Ishikawa (cell line): Measurements from ENCODE around the gene MTHFD2.

Experiments used
- CEBPB ChIP-seq: IDR thresholded peaks from 2 replicates; pipeline ENCODE4 v1.6.1; 2012
- CREB1 ChIP-seq: IDR thresholded peaks from 2 replicates; pipeline ENCODE4 v1.6.1; 2012; ENCODE audit warnings: low read depth
- EGR1 ChIP-seq: IDR thresholded peaks from 2 replicates; pipeline ENCODE4 v1.6.1; 2012
- EP300 ChIP-seq: IDR thresholded peaks from 2 replicates; pipeline ENCODE4 v1.6.1; 2012; ENCODE audit warnings: borderline replicate concordance
- FOXM1 ChIP-seq: IDR thresholded peaks from 2 replicates; pipeline ENCODE4 v1.6.1; 2012; ENCODE audit warnings: low read depth, borderline replicate concordance
- NFIC ChIP-seq: IDR thresholded peaks from 2 replicates; pipeline ENCODE4 v1.6.1; 2012
- RAD21 ChIP-seq: IDR thresholded peaks from 2 replicates; pipeline ENCODE4 v1.6.1; 2012; ENCODE audit warnings: low read depth
- TAF1 ChIP-seq: IDR thresholded peaks from 2 replicates; pipeline ENCODE4 v1.6.1; 2012; ENCODE audit warnings: low read depth, mild to moderate bottlenecking
- TCF12 ChIP-seq: IDR thresholded peaks from 2 replicates; pipeline ENCODE4 v1.6.1; 2012; ENCODE audit warnings: low read depth
- TEAD4 ChIP-seq: IDR thresholded peaks from 2 replicates; pipeline ENCODE4 v1.6.1; 2012
- YY1 ChIP-seq: IDR thresholded peaks from 2 replicates; pipeline ENCODE4 v1.6.1; 2012; ENCODE audit warnings: low read depth
- ZBTB7A ChIP-seq: IDR thresholded peaks from 2 replicates; pipeline ENCODE4 v1.6.1; 2012; ENCODE audit warnings: low read depth
- TF ChIP-seq, protein P1 (sequence below): IDR thresholded peaks from 2 replicates; pipeline ENCODE4 v1.6.1; 2012; ENCODE audit warnings: low read depth, mild to moderate bottlenecking
- TF ChIP-seq, protein P2 (sequence below): IDR thresholded peaks from 2 replicates; pipeline ENCODE4 v1.6.1; 2012
- TF ChIP-seq, protein P3 (sequence below): IDR thresholded peaks from 2 replicates; pipeline ENCODE4 v1.6.1; 2012

MTHFD2 gene

DNA sequence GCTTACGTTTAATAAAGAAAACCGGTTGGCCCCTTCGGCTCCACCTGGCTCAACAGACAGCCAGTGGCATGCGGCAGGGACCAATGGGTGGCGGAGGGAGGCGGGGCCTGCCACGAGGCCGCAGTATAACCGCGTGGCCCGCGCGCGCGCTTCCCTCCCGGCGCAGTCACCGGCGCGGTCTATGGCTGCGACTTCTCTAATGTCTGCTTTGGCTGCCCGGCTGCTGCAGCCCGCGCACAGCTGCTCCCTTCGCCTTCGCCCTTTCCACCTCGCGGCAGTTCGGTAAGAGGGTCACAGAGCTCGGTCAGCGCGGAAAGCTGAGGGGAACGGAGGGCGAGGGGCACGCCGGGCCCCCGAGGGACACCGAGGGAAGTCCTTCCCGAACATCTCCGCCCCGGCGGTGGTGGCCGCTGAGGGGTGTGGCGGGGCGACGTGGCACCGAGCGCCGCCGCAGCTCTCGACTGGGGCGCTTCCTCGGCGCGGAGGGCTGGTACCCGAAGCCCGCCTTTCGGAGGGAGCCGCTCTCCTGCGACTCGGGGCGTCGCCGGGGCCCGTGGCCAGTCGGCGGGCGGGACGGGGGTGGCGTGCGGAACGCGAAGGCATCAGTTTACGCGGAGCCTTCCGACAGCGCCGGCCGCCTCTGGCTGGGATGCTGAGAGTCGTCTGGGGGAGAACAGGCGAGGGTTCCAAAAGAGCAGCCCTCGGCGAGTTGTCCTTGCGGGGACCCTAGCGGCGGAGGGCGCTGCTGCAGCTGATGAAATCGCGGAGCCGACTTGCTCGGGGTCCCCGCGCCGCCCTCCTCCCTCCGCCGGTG lies at the start of gene MTHFD2:
Gene MTHFD2, plus strand, starts transcription at position 155 of the 814 bp plus-strand sequence. Its CDS starts 27 bp downstream, at position 182.
- TF ChIP-seq TAF1 (peak; percentile 93), RAD21 (no peak), TCF12 (peak; percentile 41; the same call in 1 of the 2 replicates), CEBPB (peak; percentile 8; the same call in 1 of the 2 replicates), TEAD4 (peak; percentile 58), EGR1 (no peak), YY1 (peak; percentile 84), NFIC (no peak), EP300 (no peak; the same call in 1 of the 2 replicates), FOXM1 (0 out of 2 replicates have a peak, but pooled peaks have one; percentile 54), CREB1 (peak; percentile 61; the same call in 1 of the 2 replicates), ZBTB7A (peak; percentile 83; the same call in 1 of the 2 replicates)
- TF ChIP-seq, protein P1, sequence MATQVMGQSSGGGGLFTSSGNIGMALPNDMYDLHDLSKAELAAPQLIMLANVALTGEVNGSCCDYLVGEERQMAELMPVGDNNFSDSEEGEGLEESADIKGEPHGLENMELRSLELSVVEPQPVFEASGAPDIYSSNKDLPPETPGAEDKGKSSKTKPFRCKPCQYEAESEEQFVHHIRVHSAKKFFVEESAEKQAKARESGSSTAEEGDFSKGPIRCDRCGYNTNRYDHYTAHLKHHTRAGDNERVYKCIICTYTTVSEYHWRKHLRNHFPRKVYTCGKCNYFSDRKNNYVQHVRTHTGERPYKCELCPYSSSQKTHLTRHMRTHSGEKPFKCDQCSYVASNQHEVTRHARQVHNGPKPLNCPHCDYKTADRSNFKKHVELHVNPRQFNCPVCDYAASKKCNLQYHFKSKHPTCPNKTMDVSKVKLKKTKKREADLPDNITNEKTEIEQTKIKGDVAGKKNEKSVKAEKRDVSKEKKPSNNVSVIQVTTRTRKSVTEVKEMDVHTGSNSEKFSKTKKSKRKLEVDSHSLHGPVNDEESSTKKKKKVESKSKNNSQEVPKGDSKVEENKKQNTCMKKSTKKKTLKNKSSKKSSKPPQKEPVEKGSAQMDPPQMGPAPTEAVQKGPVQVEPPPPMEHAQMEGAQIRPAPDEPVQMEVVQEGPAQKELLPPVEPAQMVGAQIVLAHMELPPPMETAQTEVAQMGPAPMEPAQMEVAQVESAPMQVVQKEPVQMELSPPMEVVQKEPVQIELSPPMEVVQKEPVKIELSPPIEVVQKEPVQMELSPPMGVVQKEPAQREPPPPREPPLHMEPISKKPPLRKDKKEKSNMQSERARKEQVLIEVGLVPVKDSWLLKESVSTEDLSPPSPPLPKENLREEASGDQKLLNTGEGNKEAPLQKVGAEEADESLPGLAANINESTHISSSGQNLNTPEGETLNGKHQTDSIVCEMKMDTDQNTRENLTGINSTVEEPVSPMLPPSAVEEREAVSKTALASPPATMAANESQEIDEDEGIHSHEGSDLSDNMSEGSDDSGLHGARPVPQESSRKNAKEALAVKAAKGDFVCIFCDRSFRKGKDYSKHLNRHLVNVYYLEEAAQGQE, result no peak
- TF ChIP-seq, protein P2, sequence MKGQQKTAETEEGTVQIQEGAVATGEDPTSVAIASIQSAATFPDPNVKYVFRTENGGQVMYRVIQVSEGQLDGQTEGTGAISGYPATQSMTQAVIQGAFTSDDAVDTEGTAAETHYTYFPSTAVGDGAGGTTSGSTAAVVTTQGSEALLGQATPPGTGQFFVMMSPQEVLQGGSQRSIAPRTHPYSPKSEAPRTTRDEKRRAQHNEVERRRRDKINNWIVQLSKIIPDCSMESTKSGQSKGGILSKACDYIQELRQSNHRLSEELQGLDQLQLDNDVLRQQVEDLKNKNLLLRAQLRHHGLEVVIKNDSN, result peak; percentile 74
- TF ChIP-seq, protein P3, sequence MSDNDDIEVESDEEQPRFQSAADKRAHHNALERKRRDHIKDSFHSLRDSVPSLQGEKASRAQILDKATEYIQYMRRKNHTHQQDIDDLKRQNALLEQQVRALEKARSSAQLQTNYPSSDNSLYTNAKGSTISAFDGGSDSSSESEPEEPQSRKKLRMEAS, result peak; percentile 100

DNA sequence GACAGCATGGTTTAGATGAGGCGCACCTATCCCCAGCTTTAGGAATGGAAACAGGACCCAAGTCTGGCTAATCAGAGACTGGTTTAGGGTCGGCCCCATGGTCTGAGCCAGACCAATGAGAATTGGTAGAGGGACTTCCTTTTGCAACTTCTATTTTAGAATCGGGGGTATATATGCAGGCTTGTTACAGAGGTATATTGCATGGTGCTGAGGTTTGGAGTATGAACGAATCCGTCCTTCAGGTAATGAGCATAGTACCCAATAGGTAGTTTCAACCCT lies 49.2 kb upstream of the MTHFD2 start:
- no peak for TF ChIP-seq NFIC
- TF ChIP-seq, protein P3, result no peak
- no peak for TF ChIP-seq ZBTB7A
- TF ChIP-seq TEAD4, result no peak
- no peak for TF ChIP-seq FOXM1
- TF ChIP-seq, protein P2, result no peak
- TF ChIP-seq, protein P1, result no peak
- TF ChIP-seq EP300, result no peak
- no peak for TF ChIP-seq CEBPB
- TF ChIP-seq YY1, result no peak
- TF ChIP-seq CREB1, result no peak
- no peak for TF ChIP-seq TCF12
- no peak for TF ChIP-seq TAF1
- no peak for TF ChIP-seq EGR1
- TF ChIP-seq RAD21, result no peak

DNA sequence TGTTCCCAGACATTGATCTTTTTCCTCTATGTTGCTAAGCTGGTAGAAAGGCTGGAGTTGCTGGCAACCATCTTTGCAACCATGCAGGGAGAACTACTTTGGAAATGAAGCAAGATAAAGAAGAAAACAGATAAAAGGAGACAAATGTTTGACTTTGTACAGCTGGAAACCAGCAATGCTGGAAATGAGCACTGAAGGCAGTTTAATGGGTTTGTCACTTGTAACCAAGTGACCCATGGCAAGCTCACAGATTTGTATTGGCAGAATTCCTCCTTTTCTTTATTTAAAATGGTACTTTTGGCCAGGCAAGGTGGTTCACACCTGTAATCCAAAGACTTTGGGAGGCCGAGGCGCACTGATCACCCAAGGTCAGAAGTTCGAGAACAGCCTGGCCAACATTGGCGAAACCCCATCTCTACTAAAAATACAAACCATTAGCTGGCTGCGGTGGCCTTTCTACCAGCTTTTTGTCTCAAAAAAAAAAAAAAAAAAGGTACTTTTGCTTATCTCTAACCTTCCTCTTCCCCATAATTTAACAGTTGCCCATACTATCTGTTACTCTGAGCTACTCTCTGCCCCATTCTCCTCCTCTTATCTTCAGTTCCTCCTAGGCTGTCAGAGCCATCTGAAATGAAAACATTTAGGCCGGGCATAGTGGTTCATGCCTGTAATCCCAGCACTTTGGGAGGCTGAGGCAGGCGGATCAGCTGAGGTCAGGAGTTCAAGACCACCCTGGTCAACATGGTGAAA lies 48.7 kb upstream of the MTHFD2 start:
- TF ChIP-seq, protein P2, result no peak
- no peak for TF ChIP-seq FOXM1
- TF ChIP-seq TAF1, result no peak
- TF ChIP-seq TCF12, result no peak
- TF ChIP-seq EP300, result no peak
- no peak for TF ChIP-seq CREB1
- no peak for TF ChIP-seq YY1
- TF ChIP-seq RAD21, result no peak
- no peak for TF ChIP-seq ZBTB7A
- no peak for TF ChIP-seq EGR1
- TF ChIP-seq, protein P3, result no peak
- TF ChIP-seq CEBPB, result no peak
- no peak for TF ChIP-seq TEAD4

DNA sequence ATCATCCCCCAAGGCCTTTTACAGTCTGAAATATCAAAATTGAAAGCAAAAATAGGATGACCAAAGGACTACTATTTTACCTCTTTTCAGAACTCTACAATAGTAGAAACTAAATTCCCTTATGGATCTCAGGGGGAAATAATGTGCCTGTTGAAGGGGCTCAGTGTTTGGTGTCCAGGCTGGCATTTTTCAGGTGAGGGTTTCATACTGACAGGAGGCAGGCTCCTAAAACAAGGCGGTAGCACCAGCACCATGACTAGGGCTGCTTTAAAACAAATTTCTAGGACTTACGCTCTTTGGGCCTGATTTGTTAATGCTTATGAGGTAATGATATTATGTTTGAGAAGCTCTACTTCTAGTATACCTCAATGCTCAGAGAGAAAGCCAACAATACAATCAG lies 45.5 kb upstream of the MTHFD2 start:
- TF ChIP-seq, protein P1, result no peak
- no peak for TF ChIP-seq TAF1
- TF ChIP-seq, protein P2, result no peak
